K562 treated with DMSO at 1 percent for 4 hours (cell line): Measurements from ENCODE around the gene AZI2. TPM values are rescaled to one million over a fixed set of nuclear protein-coding genes. Genes with fewer than 3 reads are reported as not detected.

ENCODE experiments used
- total RNA-seq: library from RNA; unstranded; fragments of 300-600 nt; gene quantifications from 2 replicates; pipeline ENCODE4 v1.2.3, GENCODE V29; 2022; ENCODE audit not compliant: insufficient read depth

Gene AZI2
- total RNA-seq: 41.4 and 48.1 TPM in 2 replicates

GRCh38 chr3:28348629-28349468 lies at the start of gene AZI2, which contains the start of gene ZCWPW2:
Gene AZI2, minus strand, starts transcription at chr3:28348824. Its CDS starts 8,207 bp downstream, at chr3:28340617.
Gene ZCWPW2, plus strand, starts transcription at chr3:28348721. Its CDS starts 64,348 bp downstream, at chr3:28413069.

Other genes starting within 250 kb of the AZI2 start
- gene CMC1, start 107.2 kb downstream of the AZI2 start, total RNA-seq: 33.0 and 55.5 TPM in 2 replicates
- gene ZCWPW2, start 103 bp downstream of the AZI2 start, total RNA-seq: not detected in 2 replicates